Neutrophil (primary cell): ENCODE data around the gene GPBP1L1.

ENCODE experiments used
- H3K27ac ChIP-seq: fragments of 200-600 bp; sonication (generic); 2 replicates; pipeline ENCODE4 v1.5.1; 2016; ENCODE audit warnings: mild to moderate bottlenecking, moderate library complexity
- H3K27me3 ChIP-seq: fragments of 200-600 bp; sonication (generic); 2 replicates; pipeline ENCODE4 v1.6.0; 2016; ENCODE audit warnings: mild to moderate bottlenecking
- H3K36me3 ChIP-seq: fragments of 200-600 bp; sonication (generic); 2 replicates; pipeline ENCODE4 v1.5.1; 2017
- H3K4me1 ChIP-seq, 2 experiments: fragments of 200-600 bp in 1 of 2; sonication (generic) in 1 of 2; 1 replicate in 1 of 2; 2 replicates in 1 of 2; pipeline versions ENCODE4 v1.5.1 to v1.6.1; 2013 to 2016; ENCODE audit warnings: low read depth in 1 of 2, low read length in 1 of 2, mild to moderate bottlenecking in 1 of 2, moderate library complexity in 1 of 2; ENCODE audit not compliant: control insufficient read depth in 1 of 2, insufficient read depth in 1 of 2
- H3K4me3 ChIP-seq, 2 experiments: fragments of 200-600 bp in 1 of 2; sonication (generic) in 1 of 2; 1 replicate in 1 of 2; 2 replicates in 1 of 2; pipeline ENCODE4 v1.5.1; 2013 to 2016; ENCODE audit warnings: low read depth in 1 of 2, low read length in 1 of 2, mild to moderate bottlenecking in 1 of 2, moderate library complexity in 1 of 2
- H3K9me3 ChIP-seq: fragments of 200-600 bp; sonication (generic); 2 replicates; pipeline ENCODE4 v1.5.1; 2016
- TF ChIP-seq, protein P1 (sequence below): fragments of 200-600 bp; sonication (generic); IDR thresholded peaks from 2 replicates; pipeline ENCODE4 v1.5.1; 2016; ENCODE audit warnings: antibody characterized with exemption

Gene GPBP1L1

DNA sequence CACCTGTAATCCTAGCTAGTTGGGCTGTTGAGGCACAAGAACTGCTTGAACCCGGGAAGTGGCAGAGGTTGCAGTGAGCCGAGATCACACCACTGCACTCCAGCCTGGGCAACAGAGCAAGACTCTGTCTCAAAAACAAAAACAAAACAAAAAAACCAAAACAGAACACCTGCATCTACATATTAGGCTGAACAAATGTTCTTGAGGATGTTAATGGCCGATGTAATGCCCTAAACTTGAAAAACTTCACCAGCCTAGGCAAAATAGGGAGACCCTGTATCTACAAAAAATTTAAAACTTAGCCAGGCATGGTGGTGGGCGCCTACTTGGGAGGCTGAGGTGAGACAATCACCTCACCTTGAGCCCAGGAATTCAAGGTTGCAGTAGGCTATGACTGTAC, 17.8 kb downstream of the GPBP1L1 start:
- TF ChIP-seq, protein P1, sequence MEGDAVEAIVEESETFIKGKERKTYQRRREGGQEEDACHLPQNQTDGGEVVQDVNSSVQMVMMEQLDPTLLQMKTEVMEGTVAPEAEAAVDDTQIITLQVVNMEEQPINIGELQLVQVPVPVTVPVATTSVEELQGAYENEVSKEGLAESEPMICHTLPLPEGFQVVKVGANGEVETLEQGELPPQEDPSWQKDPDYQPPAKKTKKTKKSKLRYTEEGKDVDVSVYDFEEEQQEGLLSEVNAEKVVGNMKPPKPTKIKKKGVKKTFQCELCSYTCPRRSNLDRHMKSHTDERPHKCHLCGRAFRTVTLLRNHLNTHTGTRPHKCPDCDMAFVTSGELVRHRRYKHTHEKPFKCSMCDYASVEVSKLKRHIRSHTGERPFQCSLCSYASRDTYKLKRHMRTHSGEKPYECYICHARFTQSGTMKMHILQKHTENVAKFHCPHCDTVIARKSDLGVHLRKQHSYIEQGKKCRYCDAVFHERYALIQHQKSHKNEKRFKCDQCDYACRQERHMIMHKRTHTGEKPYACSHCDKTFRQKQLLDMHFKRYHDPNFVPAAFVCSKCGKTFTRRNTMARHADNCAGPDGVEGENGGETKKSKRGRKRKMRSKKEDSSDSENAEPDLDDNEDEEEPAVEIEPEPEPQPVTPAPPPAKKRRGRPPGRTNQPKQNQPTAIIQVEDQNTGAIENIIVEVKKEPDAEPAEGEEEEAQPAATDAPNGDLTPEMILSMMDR, result no peak
- H3K4me1 ChIP-seq, result no peaks in the 10 kb centered on the region

DNA sequence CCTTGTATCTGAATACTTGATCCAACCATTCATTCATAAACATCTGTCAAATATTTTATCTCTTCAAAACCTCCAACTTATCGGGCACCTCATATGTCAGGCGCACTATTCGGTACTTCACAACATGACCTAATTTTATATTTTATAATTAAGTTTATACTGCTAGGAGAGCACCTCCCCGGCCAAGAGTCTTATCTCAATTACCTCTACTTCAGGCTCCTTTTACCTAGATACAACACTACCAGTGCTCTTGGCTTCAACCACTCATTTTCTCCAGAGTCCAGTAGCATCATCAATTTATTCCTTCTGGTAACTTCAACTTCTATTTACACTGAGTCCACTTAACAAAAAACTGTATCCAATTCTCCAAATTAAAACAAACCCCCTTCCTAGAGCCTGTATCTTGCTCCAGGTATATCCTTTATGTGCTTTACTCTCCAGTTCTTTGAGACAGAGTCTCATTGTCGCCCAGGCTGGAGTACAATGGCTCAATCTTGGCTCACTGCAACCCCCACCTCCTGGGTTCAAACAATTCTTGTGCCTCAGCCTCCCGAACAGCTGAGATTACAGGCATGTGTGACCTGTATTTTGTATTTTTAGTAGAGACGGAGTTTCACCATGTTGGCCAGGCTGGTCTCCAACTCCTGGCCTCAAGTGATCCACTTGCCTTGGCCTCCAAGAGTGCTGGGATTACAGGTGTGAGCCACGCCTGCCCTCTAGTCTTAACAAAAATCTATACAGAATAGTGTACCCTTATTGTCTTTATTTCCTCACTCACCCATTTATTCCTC, 18.8 kb downstream of the GPBP1L1 start:
- Histone ChIP-seq H3K27me3 (no peaks in the 10 kb centered on the region), H3K27ac (no peak overlapping the region), H3K4me1 (no peaks in the 10 kb centered on the region), H3K4me3 (no peak overlapping the region), H3K36me3 (no peaks in the 10 kb centered on the region), H3K9me3 (no peaks in the 10 kb centered on the region)
- TF ChIP-seq, protein P1, result no peak

More for the DNA sequence above, 17.8 kb downstream of the GPBP1L1 start:
- H3K4me3 ChIP-seq, result no peak overlapping the region
- H3K9me3 ChIP-seq, result no peaks in the 10 kb centered on the region
- no peaks in the 10 kb centered on the region for H3K27me3 ChIP-seq
- H3K27ac ChIP-seq, result no peak overlapping the region
- H3K36me3 ChIP-seq, result no peaks in the 10 kb centered on the region

DNA sequence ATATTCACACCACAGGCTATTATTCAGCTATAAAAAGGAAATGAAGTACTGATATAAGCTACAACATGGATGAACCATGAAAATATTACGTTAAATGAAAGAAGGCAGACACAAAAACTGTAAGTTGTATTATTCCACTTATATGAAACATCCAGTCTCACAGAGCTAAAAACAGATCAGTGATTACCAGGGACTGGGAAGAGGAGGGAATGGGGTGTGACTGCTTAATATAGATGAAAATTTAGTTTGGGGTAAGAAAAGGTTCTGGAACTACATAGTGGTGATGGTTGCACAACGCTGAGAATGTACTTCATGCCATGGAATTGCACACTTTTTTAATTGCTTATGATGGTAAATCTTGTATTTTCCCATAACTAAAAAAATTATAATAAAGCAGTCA, 19.5 kb downstream of the GPBP1L1 start:
- no peaks in the 10 kb centered on the region for H3K36me3 ChIP-seq
- H3K4me1 ChIP-seq, result no peaks in the 10 kb centered on the region
- no peaks in the 10 kb centered on the region for H3K27me3 ChIP-seq
- TF ChIP-seq, protein P1, result no peak
- no peak overlapping the region for H3K27ac ChIP-seq
- no peak overlapping the region for H3K4me3 ChIP-seq
- H3K9me3 ChIP-seq, result no peaks in the 10 kb centered on the region

DNA sequence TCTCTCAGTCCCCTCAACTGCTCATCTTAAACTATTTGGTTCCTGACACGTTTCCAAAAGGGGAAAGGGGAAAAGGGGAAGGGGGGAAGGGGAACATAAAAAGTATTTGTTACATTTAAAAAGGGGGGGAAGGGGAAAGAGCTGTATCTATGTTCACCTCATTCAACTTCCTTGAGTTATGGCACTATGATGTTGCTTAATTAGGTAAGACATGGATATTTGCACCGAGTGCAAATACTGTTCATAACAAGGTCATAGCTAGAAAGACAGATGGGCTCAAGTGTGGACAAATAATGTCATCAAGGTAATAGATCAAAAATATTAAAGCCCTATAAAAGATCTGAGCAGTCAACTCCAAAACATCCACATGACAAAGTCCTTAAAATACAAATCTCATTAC, 26.0 kb downstream of the GPBP1L1 start:
- no peaks in the 10 kb centered on the region for H3K4me1 ChIP-seq

DNA sequence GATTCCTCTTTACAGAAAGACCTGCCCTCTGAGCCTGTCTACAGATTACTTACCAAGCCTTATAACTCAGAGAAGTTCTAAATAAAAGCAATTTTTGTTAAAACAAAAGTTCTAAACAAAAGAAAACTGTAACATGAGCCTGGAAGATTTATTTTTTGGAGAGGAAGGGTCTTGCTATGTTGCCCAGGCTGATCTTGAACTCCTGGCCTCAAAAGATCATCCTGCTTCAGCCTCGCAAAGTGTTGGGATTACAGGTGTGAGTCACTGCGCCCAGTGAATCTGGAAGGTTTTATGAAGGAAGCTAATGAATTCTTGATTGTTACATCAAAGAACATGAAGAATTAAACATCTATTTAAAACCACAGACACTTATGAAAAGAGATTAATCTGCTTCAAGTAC, 27.1 kb downstream of the GPBP1L1 start:
- Histone ChIP-seq H3K27me3 (no peaks in the 10 kb centered on the region), H3K4me1 (no peaks in the 10 kb centered on the region), H3K4me3 (no peak overlapping the region), H3K36me3 (peaks cover 65% of the 10 kb centered on the region), H3K27ac (peak overlapping the region; percentile 16), H3K9me3 (no peaks in the 10 kb centered on the region)
- TF ChIP-seq, protein P1, result no peak

More for the DNA sequence above, 26.0 kb downstream of the GPBP1L1 start:
- Histone ChIP-seq H3K27ac (no peak overlapping the region), H3K4me3 (no peak overlapping the region), H3K36me3 (peaks cover 54% of the 10 kb centered on the region), H3K27me3 (no peaks in the 10 kb centered on the region), H3K9me3 (no peaks in the 10 kb centered on the region)
- TF ChIP-seq, protein P1, result no peak
